Fibroblast of skin of abdomen (primary cell): Measurements from ENCODE around the gene CAPZA3. TPM values are rescaled to one million over a fixed set of nuclear protein-coding genes. Genes with fewer than 3 reads are reported as not detected.
"Not testable (repeated sequence)": the region's sequence is repeated elsewhere in the genome, so short reads cannot be mapped to it uniquely, and the experiment has no call there.

Experiments used
- DNase-seq: peaks from one replicate; pipeline ENCODE4 v3.0.0-alpha.2; 2013
- polyA plus RNA-seq, 2 experiments: library from polyadenylated mRNA; unstranded; fragments of 120-200 nt; gene quantifications; one replicate each; pipeline ENCODE4 v1.2.1, GENCODE V29; 2013; ENCODE audit not compliant: insufficient read length in 2 of 2

Gene CAPZA3
- polyA plus RNA-seq (2013, experiment 1 of 2; ENCODE audit: insufficient read length): not detected
- polyA plus RNA-seq (2013, experiment 2 of 2; ENCODE audit: insufficient read length): not detected

- no peak for DNase-seq
These were observed at the start of gene CAPZA3, which contains the start of gene PLCZ1 for GRCh38 chr12:18737819-18738218. TSS of gene CAPZA3 (plus strand) at chr12:18738119. CDS start at chr12:18738269, 150 bp downstream. TSS of gene PLCZ1 (minus strand) at chr12:18738012. CDS start at chr12:18737371, 641 bp downstream.

GRCh38 chr12:18689771-18690170, 48.1 kb upstream of the CAPZA3 start:
- DNase-seq: no peak

DNA sequence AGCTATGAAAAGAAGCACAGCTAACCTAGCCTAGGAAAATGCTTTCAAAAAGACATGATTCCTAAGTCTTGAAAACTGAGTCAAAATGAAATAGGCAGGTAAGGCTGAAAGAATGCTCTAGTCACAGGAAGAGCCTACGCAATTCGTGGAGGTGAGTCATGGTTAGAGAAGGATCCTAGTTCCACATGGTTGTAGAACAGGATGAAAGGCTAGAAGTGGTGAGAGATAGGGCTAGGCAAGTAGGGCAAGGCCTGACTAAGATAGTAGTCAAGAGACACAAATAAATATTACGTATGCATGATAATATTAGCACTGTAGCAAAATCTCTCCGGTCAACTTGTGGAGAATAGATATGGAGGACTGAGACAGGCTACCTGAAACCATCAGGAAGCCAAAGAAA, 47.3 kb upstream of the CAPZA3 start:
- DNase-seq: peak; percentile 70

GRCh38 chr12:18693986-18694385, 43.9 kb upstream of the CAPZA3 start:
- DNase-seq: not testable (repeated sequence)

DNA sequence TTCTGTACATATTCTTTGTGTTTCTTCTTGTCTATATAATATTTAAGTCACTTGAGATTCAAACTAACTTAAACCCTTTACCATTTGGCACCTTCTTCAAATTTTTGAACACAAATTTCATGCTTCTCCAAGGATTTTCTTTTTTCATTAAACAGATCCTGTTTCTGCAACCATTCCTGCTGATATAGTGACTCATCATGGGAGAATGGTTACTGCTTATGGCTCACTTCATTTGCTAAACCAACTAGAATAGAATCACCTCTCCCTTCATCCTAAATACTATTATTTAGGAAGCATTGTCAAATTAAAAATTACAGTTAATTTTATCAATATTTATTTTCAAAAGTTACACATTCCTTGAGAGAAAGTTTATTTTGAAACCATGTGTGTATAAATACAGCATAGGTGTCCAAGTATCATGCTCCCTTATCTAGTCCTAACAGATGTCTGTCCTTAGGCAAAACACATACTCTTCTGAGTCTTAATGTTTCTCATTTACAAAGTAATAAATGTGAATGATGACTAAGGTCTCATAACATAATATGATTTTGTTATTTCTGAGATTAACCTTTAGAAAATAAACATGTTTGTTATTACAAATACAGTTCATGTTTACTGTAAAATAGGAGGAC, 40.8 kb upstream of the CAPZA3 start:
- DNase-seq: peak; percentile 53

- peak; percentile 63 for DNase-seq
These were observed 37.6 kb upstream of the CAPZA3 start for GRCh38 chr12:18700271-18700670.

GRCh38 chr12:18703321-18703720, 34.6 kb upstream of the CAPZA3 start:
- DNase-seq: no peak

GRCh38 chr12:18703911-18704310, 34.0 kb upstream of the CAPZA3 start:
- no peak for DNase-seq

DNA sequence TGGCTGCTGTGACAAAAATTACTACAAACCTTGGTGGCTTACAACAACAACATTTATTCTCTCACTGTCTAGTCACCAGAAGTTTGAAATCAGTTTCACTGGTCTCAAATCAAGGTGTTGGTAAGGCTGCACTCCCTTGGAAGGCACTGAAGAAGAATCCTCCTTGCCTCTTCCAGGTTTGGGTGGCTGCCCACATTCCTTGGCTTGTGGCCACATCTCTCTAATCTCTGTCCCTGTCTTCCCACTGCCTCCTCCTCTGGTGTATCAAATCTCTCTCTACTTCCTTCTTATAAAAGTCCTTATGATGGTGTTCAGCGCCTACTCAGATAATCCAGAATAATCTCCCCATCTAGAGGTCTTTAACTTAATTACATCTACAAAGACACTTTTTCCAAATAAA, 31.1 kb upstream of the CAPZA3 start:
- peak; percentile 12 for DNase-seq

GRCh38 chr12:18716236-18716635, 21.7 kb upstream of the CAPZA3 start:
- DNase-seq: no peak

DNA sequence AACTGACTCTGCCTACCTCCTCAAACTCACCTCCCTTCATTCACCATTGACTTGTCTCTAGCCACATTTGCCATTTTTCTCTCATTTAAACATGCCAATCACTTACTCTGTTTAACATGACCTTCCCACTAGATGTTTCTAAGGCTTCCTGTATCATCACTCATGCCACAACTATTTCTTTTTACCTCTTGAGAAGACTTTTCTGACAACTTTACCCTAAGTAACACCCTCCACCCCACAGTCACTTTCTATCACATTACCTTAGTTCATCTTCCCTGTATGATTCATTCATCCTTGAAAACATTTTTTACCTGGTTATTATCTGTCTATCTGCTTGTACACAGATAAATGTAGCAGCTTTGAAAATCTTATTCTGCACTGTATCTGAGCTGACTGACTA, 19.5 kb upstream of the CAPZA3 start:
- no peak for DNase-seq

- DNase-seq: peak; percentile 21
These were observed 17.9 kb upstream of the CAPZA3 start for GRCh38 chr12:18719922-18720510.

GRCh38 chr12:18720690-18721089, 17.2 kb upstream of the CAPZA3 start:
- no peak for DNase-seq

DNA sequence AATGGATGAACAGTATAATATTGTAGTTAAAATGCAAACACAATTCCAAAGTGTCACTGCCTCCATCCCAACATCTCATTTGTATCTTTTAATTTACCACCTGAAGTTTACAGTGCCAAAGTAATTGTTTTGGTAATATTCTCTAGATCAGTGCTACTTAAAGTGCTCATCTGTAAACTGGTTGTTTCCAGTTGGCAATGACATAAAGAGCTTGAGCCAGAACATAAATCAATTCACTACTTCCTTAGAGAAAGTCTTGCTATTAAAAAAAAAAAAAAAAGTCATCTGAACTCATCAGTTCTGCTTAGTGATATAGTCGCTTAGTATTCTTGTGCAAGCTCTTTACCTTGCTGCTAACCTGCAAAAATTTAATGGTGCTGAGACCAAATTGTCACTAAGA, 16.5 kb upstream of the CAPZA3 start:
- no peak for DNase-seq

DNA sequence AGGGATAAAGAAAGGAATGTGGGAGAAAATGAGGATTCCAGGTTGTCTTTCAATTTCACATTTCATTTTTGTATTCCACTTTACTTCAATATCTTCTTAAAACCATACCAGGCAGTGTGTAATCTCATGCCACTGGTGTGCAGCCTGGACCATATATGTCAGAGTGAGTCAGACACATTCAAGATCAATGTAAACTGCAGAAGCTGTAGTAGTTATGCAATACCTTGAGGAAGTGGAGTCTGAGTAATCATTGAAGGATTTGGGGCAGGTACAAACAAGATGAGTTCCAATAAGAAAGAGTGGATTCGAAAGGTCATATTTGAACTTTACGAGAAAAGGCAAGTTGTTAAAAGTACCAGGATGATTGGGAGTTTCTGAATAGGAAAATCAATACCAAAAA, 14.2 kb upstream of the CAPZA3 start:
- peak; percentile 78 for DNase-seq

DNA sequence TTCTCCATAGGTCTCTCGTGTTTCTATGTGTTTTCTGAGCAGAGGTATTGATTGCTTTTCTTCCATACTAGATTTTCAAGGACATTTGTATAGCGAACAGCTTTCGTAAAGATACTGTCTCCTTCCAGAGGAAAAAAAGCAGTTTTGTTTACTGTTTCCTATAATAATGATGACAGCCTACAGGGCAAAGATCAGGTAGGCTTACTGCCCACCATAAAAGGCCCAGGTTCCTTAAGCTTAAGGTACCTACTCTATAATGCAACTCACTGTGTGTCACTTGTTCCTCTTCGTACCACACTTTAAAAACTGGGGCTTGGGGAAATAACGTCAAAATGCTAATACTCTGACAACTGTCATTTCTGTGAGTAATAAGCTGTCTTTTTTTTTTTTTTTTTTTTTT, 6.8 kb upstream of the CAPZA3 start:
- DNase-seq: no peak

DNA sequence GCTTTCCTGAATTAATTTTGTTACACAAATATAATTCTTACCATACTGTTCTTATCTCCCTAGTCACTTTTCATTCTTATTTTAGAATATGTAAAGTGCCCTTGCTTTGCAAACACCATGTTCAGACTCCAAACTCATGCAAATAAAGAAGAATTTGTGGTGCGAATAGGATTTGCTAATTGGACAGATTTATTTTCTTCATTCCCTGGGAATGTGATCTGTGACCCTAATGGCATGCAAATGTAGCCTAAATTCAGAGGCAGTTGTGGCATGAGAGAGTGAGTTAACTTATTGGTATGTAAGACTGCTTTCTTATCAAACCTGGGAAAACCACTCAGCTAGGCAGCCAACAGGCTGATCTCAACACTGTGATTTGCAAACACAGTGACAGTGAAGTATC, 10.0 kb downstream of the CAPZA3 start:
- peak; percentile 91 for DNase-seq

GRCh38 chr12:18749386-18749957, 11.6 kb downstream of the CAPZA3 start:
- peak; percentile 68 for DNase-seq

- peak; percentile 33 for DNase-seq
These were observed 12.2 kb downstream of the CAPZA3 start for GRCh38 chr12:18750085-18750484.

DNA sequence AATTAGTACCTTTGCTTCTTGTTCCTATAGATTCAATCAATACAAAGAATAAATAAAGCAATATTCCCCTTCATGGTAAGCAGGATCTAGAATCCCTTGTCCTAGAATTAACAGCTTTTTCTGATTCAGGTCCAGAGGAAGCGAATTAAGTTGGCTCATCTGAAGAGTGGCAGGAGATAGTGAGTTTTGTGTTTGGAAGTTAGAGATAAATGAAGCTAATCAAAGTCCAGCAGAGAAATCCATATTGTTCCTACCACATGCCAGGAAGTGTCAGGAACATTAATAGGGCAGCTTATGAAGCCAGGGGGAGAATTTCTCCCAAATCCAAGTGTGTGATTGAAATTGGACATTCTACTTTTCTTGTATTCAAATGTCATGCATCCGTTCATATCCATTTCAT, 13.9 kb downstream of the CAPZA3 start:
- no peak for DNase-seq

GRCh38 chr12:18752280-18752920, 14.5 kb downstream of the CAPZA3 start:
- peak; percentile 95 for DNase-seq

GRCh38 chr12:18752947-18753346, 15.0 kb downstream of the CAPZA3 start:
- DNase-seq: no peak

GRCh38 chr12:18753481-18754123, 15.7 kb downstream of the CAPZA3 start:
- DNase-seq: no peak
